GM19452 (cell line): ENCODE data around the gene FBLL1.
"Not testable (repeated sequence)": the region's sequence is repeated elsewhere in the genome, so short reads cannot be mapped to it uniquely, and the experiment has no call there.

Source experiments
- ATAC-seq: cut with Tn5 transposase; IDR thresholded peaks from one replicate; pipeline ENCODE4 v1.9.1; 2021; ENCODE audit not compliant: unreplicated experiment

The FBLL1 gene

DNA sequence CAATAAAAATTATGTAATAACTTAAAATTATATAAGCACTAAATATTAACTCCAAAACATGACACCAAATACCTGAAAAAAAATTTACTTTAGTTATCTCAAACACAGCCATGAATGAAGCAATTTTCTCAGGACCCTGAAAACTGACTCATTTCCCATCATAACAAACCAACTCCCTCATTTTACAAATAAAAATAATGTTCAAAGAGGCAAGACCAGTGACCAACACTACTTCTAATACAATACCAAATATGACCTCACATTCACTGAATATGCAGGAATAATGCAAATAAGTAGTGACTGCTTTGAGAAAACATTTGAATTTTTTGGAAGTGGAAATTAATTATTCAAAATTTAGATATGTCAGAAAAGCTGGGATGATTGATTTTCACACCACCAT is 21.6 kb downstream of the FBLL1 start:
- no peak for ATAC-seq

DNA sequence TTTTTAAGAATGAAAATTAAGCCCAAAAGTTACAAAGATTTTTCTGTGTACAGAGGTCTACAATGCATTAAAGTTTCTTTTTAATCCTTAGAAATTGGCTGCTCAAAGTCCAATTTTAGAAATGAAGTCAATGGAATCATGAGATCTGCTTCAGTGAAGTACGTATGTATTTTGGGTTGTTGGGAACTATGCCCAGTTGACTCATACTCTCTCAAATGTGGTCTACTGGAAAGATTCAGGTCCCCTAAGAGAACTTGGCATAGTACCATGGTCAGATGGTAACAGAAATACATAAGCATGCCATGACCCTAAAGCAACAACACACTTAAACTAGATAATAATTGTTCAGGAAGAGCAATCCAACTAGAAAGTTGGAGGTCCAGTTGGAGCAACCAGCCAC is 23.0 kb downstream of the FBLL1 start:
- no peak for ATAC-seq

DNA sequence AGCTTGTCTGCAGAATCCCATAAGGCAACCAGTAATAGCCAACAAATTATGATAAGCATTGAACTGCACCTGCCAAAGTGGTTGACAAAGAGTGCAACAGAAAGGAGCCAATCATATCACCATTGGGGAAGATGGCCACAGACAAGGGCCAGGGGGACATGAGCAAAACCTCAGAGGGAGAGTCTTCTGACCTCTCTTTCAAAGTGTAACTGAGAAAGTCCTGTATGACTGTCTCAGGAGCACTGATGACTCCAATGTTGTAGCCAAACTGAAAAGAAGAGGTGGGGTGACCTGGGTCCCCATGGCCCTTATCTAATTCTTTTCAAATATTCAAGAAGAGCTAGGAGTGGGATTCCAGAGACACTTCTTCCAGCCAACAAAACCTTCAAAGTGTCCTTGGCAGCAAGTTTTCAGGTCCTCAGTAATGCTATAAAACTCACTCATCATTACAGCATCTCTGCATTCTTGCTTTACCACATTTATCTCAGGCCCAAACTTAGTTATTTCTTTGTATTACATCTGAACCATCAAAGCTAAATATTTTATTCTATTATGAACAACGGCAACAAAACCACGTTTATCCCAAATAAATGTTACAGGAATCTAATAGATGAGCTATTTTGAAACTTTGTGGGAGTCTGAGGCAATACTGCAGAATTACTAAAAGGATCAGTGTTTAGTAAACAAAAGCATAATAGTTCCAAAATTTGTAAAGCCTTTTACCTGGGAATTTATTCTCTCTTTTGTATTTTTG is 24.4 kb downstream of the FBLL1 start:
- no peak for ATAC-seq

DNA sequence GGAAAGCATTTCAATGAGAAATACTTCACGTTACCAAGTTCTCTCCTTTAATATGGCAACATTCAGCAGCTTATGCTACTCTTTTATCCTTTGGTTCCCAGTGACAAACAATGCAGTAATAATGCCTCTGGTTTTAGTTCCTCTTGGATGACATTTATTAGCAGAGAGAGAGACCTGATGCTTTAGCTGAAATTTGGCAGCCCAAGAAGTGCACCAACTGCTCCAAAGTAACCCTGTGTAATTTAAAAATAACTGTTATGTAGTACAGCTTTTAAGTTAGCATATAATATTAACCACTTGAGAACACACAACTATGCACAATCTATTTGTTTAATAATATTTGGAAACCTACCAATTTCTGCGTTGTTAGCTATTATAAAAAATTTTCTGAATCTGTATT is 28.3 kb downstream of the FBLL1 start:
- ATAC-seq: no peak

DNA sequence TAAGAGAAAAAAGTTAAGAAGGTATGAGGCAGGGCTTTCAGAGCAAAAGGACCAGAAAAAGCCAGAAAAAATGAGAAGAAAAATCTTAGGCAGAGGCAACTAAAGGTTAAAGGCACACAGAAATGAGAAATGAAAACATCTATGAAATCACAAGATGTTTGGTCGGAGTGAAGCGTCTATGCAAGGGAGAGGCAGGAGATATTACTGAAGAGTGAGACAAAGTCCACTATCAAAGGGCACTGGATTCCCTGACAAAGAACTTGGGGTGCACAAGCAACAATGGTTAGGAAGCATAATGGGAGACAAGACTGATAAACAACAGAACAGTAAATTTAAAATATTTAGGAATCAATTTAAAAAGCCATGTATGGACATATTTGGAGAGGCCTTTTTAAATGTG is 33.2 kb downstream of the FBLL1 start:
- no peak for ATAC-seq

DNA sequence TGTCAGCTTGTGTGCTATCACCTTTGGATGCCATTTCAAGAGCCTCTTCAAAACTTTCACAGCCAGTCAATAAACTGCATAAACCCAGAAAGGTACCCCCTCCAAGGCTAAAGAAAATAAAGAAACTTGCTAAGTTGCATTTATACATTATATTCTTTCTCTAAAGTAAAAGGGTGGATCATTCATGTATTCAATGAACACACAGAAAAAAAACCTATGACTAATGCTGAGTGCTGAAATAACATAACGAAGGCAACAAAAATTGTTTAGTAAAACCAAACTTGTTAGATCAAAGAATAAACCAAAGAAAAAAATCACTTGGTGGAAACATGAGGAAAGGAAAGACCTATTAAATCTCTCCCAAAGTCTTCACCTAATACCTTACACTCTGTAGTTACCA is 34.9 kb downstream of the FBLL1 start:
- no peak for ATAC-seq

DNA sequence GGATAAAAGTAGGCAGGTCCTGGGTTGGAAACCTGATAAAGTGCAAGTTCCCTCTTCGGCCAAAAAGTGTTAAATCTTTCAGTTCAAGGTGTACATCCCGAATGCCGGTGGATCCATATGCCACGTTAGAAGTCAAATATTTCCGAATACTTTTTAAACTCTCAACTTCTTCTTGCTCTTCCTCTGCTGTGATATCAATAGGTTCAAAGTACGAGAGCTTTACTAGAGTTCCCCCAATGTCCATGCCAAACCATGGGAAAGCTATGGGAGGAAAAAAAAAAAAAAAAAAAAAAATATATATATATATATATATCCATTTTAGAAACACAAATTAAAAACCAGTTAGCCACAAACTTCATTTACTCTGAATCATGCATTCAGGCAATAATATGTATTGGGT is 39.6 kb downstream of the FBLL1 start:
- no peak for ATAC-seq

DNA sequence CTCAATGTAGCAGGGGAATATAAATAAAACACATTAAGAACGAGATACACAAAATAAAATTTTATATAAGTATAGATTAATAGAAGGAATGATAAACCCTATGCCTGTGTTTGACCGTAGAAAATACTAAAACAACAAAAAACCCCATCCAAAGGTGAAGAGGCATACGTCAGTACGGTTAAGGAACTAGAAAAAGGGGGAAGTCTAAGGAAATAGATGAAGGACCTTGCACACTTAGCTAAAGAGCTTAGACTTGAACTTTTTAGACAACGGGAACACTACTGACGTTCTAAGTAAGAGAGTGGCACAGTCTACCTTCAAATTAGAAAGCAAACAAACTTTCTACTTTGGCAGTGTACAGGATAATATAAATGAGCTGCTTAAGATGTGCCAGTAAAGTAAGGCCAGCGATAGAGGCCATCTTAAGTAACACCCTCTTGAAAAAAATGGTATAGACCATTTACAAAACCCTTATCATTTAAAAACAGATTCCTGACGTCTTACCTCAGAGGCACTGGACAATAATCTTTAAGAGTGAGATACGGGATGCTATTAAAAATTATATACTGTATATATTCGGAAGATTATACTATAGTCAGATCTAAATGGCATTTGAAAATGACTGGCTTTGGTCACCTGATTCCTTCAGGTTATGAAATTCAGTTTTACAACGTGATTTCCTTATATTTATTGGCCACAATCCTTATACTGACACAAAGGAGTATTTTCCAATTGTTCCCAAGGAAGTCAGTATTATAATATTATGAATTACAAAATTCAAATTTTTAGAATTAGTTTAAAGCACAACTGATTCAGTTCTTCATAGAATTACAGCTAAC is 41.6 kb downstream of the FBLL1 start:
- ATAC-seq: no peak

DNA sequence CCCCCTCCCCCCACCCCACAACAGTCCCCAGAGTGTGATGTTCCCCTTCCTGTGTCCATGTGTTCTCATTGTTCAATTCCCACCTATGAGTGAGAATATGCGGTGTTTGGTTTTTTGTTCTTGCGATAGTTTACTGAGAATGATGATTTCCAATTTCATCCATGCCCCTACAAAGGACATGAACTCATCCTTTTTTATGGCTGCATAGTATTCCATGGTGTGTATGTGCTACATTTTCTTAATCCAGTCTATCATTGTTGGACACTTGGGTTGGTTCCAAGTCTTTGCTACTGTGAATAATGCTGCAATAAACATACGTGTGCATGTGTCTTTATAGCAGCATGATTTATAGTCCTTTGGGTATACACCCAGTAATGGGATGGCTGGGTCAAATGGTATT is 44.6 kb downstream of the FBLL1 start:
- ATAC-seq: not testable (repeated sequence)

DNA sequence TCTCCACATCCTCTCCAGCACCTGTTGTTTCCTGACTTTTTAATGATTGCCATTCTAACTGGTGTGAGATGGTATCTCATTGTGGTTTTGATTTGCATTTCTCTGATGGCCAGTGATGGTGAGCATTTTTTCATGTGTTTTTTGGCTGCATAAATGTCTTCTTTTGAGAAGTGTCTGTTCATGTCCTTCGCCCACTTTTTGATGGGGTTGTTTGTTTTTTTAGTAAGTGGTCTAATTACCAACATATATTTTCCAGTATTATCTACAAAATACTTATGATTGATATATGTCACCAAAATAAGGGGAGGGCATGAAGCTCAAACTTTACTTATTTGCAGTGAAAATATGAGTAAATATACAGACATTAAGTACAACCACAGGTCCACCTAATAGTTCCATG is 45.1 kb downstream of the FBLL1 start:
- not testable (repeated sequence) for ATAC-seq

DNA sequence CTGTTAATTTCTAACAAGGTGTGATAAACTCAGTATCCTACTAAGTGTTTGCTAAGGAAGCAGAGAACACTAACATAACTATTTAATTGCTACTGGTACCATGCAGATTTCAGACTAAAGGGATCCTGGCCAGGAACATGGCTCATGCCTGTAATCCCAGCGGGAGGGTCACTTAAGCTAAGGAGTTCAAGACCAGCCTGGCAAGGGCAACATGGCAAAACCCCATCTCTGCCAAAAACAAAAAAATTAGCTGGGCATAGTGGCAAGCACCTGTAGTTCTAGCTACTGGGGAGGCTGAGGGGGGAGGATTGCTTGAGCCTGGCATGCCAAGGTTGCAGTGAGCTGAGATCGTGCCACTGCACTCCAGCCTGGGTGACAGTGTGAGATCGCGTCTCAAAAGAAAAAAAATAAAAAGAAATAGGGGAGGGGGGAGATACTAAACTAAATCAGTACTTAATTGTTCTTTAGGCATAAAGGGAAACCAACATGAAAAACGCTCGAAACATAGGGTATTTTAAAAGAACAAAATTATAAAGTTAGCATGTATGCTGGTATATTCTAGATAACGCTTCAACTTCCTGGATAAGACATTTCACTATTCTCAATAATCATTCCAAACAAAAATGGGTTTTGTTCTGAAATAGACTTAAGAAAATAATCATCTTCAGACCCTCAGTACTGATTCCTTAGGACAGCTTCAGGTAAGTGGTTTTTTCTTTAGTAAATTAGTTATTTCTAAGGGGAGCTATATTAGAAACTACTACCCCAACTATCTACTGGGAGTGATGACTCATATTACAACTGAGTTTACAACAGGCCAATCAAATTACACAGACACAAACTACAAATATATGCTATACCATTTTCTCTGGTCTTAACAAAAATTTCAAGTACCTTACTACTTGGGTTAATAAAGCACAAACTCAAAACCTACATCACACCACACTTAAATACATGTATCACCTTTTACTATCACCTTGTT is 46.6 kb downstream of the FBLL1 start:
- no peak for ATAC-seq

DNA sequence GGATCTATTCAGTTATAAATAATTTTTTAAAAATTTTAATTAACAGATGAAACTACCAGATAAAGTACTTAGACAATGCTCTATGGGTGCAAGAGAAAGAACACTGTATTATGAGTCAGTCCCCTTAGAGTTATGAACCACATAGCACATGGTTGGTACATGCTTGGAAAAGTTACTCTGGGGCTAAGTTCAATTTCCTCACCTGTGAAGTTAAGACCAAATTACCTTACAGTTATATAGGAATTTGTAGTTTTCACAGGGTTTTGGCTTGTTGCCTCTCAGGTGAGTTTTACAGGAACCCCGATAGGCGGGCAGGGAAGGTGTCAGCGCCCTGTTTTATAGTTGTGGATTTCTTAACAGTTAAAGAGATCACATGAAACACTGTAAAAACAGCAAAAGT is 48.9 kb downstream of the FBLL1 start:
- ATAC-seq: no peak

DNA sequence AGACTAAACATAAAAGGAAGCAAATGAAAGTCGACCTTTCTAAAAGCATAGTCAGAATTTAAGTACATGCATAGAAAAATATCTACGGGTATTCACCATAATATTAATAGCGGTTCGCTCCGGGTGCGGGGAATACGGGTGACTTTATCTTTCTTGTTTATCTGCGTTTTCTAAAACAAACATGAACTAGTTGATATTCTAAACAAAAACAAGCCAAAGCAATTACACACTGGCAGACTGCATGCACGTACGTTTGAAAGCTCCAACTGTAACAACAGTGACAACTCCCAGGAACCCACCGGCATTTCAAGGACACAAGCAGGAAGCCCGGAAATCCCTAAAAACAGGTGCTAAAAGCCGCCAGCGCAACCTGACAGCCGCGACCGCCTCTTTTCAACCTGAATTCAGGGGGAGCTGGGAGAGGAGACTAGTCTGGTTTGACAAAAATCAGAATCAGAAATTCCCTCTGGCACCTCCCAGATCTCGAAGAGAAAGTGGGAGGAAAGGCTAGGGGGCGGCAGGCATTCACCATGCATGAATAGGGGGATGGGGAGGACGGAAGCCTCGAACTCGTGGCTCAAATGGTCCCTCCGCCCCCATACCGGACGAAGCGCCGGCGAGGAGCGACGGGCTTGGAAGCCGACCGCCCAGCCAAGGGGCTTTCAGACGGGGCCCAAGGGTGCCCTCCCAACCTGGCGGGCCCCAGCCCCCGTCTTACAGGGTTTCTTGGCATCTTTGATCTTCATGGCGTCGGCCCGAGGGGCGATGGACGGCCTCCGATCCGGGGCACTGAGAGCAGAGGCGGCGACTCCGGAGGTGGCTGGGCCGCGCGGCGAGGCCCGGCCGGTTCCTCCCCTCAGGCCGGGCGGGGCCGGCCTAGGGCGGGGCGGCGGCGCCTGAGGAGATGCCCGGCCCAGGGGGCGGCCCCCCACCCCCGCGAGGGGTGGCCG is 49.7 kb downstream of the FBLL1 start, which contains the start of gene PANK3:
Gene PANK3, minus strand, starts transcription at position 831 of the 950 bp plus-strand sequence. Its CDS starts 85 bp downstream, at position 746.
- peak; percentile 59 for ATAC-seq

DNA sequence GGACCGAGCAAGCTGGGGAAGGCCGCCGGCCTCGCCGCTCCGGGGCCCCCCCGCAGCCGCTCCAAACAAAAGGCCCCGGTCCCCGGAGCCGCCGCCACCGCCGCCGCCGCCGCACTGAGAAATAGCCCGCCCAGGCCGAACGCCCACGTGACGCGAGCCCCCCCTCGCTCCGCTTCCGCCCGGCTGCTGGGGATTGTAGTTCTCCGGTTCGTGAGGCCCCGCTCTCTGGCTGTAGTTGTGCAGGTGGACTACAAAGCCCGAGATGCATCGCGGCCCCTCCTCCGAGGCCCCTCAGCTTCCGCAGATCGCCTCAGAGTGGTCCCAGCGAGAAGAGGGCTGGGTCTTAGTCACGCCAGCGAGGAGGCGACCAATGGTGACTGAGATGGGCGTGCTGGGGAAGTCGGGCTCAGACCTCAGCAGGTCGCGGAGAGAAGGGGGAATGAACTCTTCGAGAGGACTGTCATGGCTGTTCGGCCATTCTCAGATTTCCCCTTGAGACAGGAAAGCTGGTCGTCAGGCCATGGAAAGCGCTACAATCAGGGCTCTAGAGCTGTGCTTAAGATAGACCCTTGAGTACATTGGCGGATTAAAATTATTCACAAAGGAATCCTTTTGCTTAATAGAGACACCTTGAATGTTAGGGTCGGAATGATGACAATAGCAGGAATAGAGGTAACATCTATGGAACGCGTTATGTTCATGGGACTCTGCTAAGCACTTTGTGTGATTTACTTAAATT is 50.6 kb downstream of the FBLL1 start:
- peak; percentile 93 for ATAC-seq

DNA sequence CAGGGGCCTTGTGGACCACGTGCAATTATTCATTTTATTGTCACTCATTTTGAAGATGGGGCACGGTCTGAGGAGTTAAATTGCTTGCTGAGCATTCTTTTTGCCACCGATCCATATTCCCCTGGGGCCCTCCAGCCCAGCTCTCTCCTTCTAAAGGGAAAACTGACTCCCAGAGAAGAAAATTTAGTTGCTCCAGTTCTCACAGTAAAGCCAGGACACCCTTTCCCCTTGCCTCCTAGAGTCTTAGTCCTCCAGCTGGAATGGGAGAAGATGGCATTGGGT is 51.1 kb downstream of the FBLL1 start:
- ATAC-seq: no peak
